Epithelial cell of proximal tubule (primary cell): ENCODE measurements around the gene VAV1. TPM values are rescaled to one million over a fixed set of nuclear protein-coding genes. Genes with fewer than 3 reads are reported as not detected.

ENCODE experiments used
- DNase-seq: peaks from one replicate; pipeline ENCODE4 v3.0.0-alpha.2; 2011; ENCODE audit warnings: low read depth
- H3K4me3 ChIP-seq: 2 replicates; pipeline ENCODE4 v1.5.1; 2011; ENCODE audit warnings: low read depth, mild to moderate bottlenecking, low read length
- total RNA-seq: library from RNA; depleted of rRNA; stranded (reverse); fragments of >200 nt; gene quantifications from 2 replicates; pipeline ENCODE4 v1.2.3, GENCODE V29; 2015
- TF ChIP-seq, protein P1 (sequence below): conservative IDR thresholded peaks from 2 replicates; pipeline ENCODE4 v1.5.1; 2012; ENCODE audit warnings: low read depth, mild to moderate bottlenecking, low read length

Gene VAV1
- total RNA-seq, 1 donor from 2014 or later = 1.3 TPM

- TF ChIP-seq, protein P1, sequence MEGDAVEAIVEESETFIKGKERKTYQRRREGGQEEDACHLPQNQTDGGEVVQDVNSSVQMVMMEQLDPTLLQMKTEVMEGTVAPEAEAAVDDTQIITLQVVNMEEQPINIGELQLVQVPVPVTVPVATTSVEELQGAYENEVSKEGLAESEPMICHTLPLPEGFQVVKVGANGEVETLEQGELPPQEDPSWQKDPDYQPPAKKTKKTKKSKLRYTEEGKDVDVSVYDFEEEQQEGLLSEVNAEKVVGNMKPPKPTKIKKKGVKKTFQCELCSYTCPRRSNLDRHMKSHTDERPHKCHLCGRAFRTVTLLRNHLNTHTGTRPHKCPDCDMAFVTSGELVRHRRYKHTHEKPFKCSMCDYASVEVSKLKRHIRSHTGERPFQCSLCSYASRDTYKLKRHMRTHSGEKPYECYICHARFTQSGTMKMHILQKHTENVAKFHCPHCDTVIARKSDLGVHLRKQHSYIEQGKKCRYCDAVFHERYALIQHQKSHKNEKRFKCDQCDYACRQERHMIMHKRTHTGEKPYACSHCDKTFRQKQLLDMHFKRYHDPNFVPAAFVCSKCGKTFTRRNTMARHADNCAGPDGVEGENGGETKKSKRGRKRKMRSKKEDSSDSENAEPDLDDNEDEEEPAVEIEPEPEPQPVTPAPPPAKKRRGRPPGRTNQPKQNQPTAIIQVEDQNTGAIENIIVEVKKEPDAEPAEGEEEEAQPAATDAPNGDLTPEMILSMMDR = no peak
- DNase-seq = no peak
These were observed 60.8 kb downstream of the VAV1 start for GRCh38 chr19:6833166-6833790.

GRCh38 chr19:6834433-6834832 is 61.9 kb downstream of the VAV1 start:
- H3K4me3 ChIP-seq = no peak overlapping the region
- no peak for DNase-seq
- TF ChIP-seq, protein P1 = no peak

More at GRCh38 chr19:6833166-6833790, 60.8 kb downstream of the VAV1 start:
- no peak overlapping the region for H3K4me3 ChIP-seq

DNA sequence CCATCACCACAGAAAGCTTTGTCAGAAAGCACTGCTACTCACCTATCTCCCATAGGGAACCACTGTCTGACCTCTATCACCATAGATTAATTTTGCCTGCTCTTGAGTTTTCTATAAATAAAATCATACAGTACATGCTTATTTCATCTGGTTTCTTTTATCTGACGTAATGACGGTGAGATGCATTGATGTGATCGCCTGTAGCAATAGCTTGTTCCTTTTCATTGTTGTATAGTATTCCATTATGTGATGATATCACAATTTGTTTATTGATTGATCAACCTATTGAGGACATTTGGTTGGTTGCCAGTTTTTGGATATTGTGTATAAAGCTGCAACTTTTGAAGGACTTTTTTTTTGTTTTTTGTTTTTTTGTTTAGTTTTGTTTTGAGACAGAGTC is 63.0 kb downstream of the VAV1 start:
- DNase-seq = no peak
- TF ChIP-seq, protein P1 = no peak

DNA sequence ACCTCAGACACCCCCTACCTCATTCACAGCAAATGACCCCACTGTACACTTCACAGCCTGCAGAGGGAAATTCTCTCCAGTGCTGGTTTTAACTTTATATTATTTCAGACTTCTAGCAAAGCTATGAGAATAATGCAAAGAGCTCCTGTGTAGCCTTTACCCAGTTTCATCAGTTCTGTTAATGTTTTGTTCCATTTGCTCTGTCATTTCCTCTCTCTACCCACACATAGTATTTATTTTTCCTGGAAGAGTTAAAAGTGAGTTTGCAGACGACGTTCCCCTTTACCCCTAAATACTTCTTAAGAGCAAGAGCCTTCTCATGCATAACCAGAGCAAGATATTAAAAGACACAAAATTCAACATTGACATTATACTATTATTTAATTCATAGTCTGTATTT is 65.0 kb downstream of the VAV1 start:
- TF ChIP-seq, protein P1 = no peak
- no peak for DNase-seq
- no peak overlapping the region for H3K4me3 ChIP-seq

More for the DNA sequence above, 63.0 kb downstream of the VAV1 start:
- no peak overlapping the region for H3K4me3 ChIP-seq

DNA sequence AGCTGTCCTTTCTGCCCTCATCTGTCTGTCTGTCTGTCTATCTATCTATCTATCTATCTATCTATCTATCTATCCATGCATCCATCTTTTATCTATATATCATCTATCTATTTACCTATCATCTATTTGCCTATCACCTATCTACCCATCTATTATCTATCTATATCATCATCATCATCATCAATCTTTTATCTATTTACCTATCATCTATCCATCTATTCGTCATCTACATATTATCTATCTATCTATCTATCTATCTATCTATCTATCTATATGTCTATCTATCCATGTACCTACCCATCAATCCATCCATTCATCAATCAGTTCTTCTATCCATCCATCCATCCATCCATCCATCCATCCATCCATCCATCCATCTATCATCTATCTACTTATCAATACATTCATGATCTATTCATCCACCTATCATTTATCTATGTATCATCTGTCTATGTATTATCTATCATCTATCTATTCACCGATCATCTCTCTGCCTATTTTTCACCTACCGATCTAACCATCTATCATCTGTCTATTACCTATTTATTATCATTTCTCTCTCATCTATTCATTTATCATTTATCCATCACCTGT is 65.7 kb downstream of the VAV1 start:
- H3K4me3 ChIP-seq = no peak overlapping the region
- no peak for DNase-seq
- TF ChIP-seq, protein P1 = no peak

GRCh38 chr19:6842871-6843607 is 70.5 kb downstream of the VAV1 start:
- TF ChIP-seq, protein P1 = no peak
- H3K4me3 ChIP-seq = no peak overlapping the region
- DNase-seq = no peak
